B cell (primary cell): ENCODE measurements around the gene JPH3. TPM values are rescaled to one million over a fixed set of nuclear protein-coding genes. Genes with fewer than 3 reads are reported as not detected.

ENCODE experiments used
- ATAC-seq: fragments of 200-7000 bp; cut with Tn5 transposase; one replicate; pipeline ENCODE4 v1.10.0; 2021; ENCODE audit warnings: low read depth, mild to moderate bottlenecking, moderate number of reproducible peaks, moderate library complexity
- CTCF ChIA-PET: fragments of 350-600 bp; sonication (Branson Sonifier 250); formaldehyde crosslinking; loops from one replicate; lab custom pipeline; 2021; ENCODE audit warnings: antibody characterized with exemption, inconsistent platforms; lab: Charles Lee
- POLR2A ChIA-PET: fragments of 350-600 bp; sonication (Branson Sonifier 250); formaldehyde crosslinking; loops from one replicate; lab custom pipeline; 2021; ENCODE audit warnings: antibody characterized with exemption; lab: Charles Lee
- DNase-seq: peaks from one replicate; pipeline ENCODE4 v3.0.0; 2013
- H2AFZ ChIP-seq: 2 replicates; pipeline ENCODE4 v1.6.1; 2012; ENCODE audit warnings: mild to moderate bottlenecking, low read depth, low read length; ENCODE audit not compliant: insufficient read depth, poor library complexity, severe bottlenecking
- H3K27ac ChIP-seq, 2 donors: 1 replicate in 1 of 2; 2 replicates in 1 of 2; pipeline ENCODE4 v1.5.1; 2012 to 2013; ENCODE audit warnings: low read length in 2 of 2, mild to moderate bottlenecking in 2 of 2, moderate library complexity in 1 of 2
- H3K27me3 ChIP-seq, 4 experiments: fragments of 200-600 bp in 1 of 4; sonication (generic) in 1 of 4; replicated peaks in 1 of 4; 1 replicate in 2 of 4; 2 replicates in 2 of 4; pipeline versions ENCODE4 v1.6.1 to v1.7.0; 2013 to 2016; ENCODE audit warnings: low read length in 3 of 4, mild to moderate bottlenecking in 2 of 4, mixed read lengths in 1 of 4, moderate library complexity in 1 of 4; ENCODE audit not compliant: insufficient read depth in 4 of 4, control insufficient read depth in 3 of 4; ENCODE audit errors: control extremely low read depth in 1 of 4
- H3K36me3 ChIP-seq, 2 experiments: replicated peaks in 1 of 2; 1 replicate in 1 of 2; 2 replicates in 1 of 2; pipeline versions ENCODE4 v1.6.1 to v1.7.1; 2013; ENCODE audit warnings: low read length in 1 of 2; ENCODE audit not compliant: insufficient read depth in 2 of 2, control insufficient read depth in 1 of 2; ENCODE audit errors: control extremely low read depth in 1 of 2, extremely low read depth in 1 of 2
- H3K4me1 ChIP-seq, 2 donors: fragments of 200-600 bp in 1 of 2; sonication (generic) in 1 of 2; 1 replicate in 1 of 2; 2 replicates in 1 of 2; pipeline versions ENCODE4 v1.5.1 to v1.6.1; 2013 to 2017; ENCODE audit warnings: low read length in 2 of 2; ENCODE audit not compliant: control insufficient read depth in 2 of 2, insufficient read depth in 2 of 2
- H3K4me2 ChIP-seq: replicated peaks from 2 replicates; pipeline ENCODE3; 2012; ENCODE audit warnings: mild to moderate bottlenecking, low read depth, low read length; ENCODE audit not compliant: poor library complexity, severe bottlenecking
- H3K4me3 ChIP-seq, 5 experiments: fragments of 200-600 bp in 1 of 5; sonication (generic) in 1 of 5; 1 replicate in 3 of 5; 2 replicates in 2 of 5; pipeline versions ENCODE4 v1.5.1 to v1.7.0; 2011 to 2016; ENCODE audit warnings: low read length in 4 of 5, mild to moderate bottlenecking in 4 of 5, low read depth in 2 of 5, control low read depth in 1 of 5, moderate library complexity in 1 of 5; ENCODE audit not compliant: insufficient read depth in 1 of 5; ENCODE audit errors: control extremely low read depth in 1 of 5, extremely low read depth in 1 of 5
- H3K79me2 ChIP-seq: fragments of 200-600 bp; sonication (generic); one replicate; pipeline ENCODE4 v1.6.0; 2016; ENCODE audit warnings: low read length; ENCODE audit not compliant: control insufficient read depth, insufficient read depth
- H3K9ac ChIP-seq: fragments of 200-600 bp; sonication (generic); 2 replicates; pipeline ENCODE4 v1.6.1; 2017; ENCODE audit warnings: mild to moderate bottlenecking, low read length, moderate library complexity
- H3K9me3 ChIP-seq, 3 donors: one replicate each; pipeline versions ENCODE4 v1.6.1 to v1.7.1; 2013; ENCODE audit warnings: low read length in 2 of 3; ENCODE audit not compliant: control insufficient read depth in 2 of 3, insufficient read depth in 1 of 3; ENCODE audit errors: control extremely low read depth in 1 of 3
- H4K20me1 ChIP-seq: 2 replicates; pipeline ENCODE4 v1.6.0; 2012; ENCODE audit warnings: mild to moderate bottlenecking, low read length; ENCODE audit not compliant: insufficient read depth, control insufficient read depth, poor library complexity, severe bottlenecking
- H3K27ac Mint-ChIP-seq: one replicate; pipeline ENCODE4 v1.8.0; 2021; ENCODE audit warnings: mixed read lengths
- H3K27me3 Mint-ChIP-seq: one replicate; pipeline ENCODE4 v1.8.0; 2021; ENCODE audit warnings: mixed read lengths
- H3K4me1 Mint-ChIP-seq: one replicate; pipeline ENCODE4 v1.8.0; 2021; ENCODE audit warnings: mixed read lengths
- H3K4me3 Mint-ChIP-seq: one replicate; pipeline ENCODE4 v1.8.0; 2021; ENCODE audit warnings: mixed read lengths
- H3K9me3 Mint-ChIP-seq: one replicate; pipeline ENCODE4 v1.8.0; 2022; ENCODE audit warnings: mixed read lengths; ENCODE audit not compliant: insufficient read depth
- EZH2 ChIP-seq: IDR thresholded peaks from 2 replicates; pipeline ENCODE4 v1.6.1; 2012; ENCODE audit warnings: borderline replicate concordance, low read depth, mild to moderate bottlenecking, moderate library complexity, low read length; ENCODE audit not compliant: insufficient read depth, poor library complexity, severe bottlenecking
- WGBS: methylation state at CpG from one replicate; pipeline ENCODE4 v1.1.5; 2013; ENCODE audit warnings: missing lambda C conversion rate; ENCODE audit not compliant: insufficient coverage; 5-methylcytosine and 5-hydroxymethylcytosine counted together
- intact Hi-C: fragments of 100-400 bp; cut with micrococcal nuclease; formaldehyde crosslinking; loops from one replicate; pipeline ENCODE4 v1.10.0; 2022
- polyA plus RNA-seq: library from polyadenylated mRNA; depleted of rRNA; stranded (reverse); fragments of >200 nt; gene quantifications from 2 replicates; pipeline ENCODE4 v1.2.3, GENCODE V29; 2012
- total RNA-seq, 2 donors: library from RNA; stranded (reverse); fragments of 120-200 nt in 1 of 2; gene quantifications; 1 replicate in 1 of 2; 2 replicates in 1 of 2; pipeline versions ENCODE4 v1.2.3 to v1.2.4, GENCODE V29; 2013 to 2022
- TF ChIP-seq, protein P1 (sequence below): fragments of 200-600 bp; IDR thresholded peaks from one replicate; pipeline ENCODE4 v1.8.0; 2022; ENCODE audit warnings: antibody characterized with exemption, mild to moderate bottlenecking

JPH3 gene
- total and polyA plus RNA-seq, 2 donors (not counting 1 experiment from before 2014, with no cell fraction given) = not detected

DNA sequence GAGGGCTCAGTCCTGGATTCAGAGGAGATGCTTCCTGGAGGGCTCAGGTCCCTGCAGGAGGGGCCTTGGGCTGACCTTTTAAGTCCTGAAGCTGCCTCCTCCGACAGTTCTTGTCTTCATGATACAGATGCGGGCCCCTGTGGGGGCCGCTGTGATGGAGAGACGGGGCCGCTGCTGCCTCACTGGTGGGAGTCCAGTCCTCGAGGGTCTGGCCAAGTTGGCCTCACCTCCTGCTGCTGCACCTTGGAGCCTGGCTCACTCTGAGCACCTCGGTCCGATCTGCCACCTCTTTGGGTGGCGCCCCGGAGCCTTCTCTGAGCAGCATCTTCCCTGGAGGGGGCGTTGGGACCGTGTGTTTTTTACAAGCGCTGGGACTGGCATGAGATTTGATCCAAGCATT lies 84.4 kb downstream of the JPH3 start:
- no peak overlapping the region for H3K27ac Mint-ChIP-seq
- peaks cover 0 to 11% (median 0%) of the 10 kb centered on the region in 4 experiments for H3K27me3 ChIP-seq
- no peak overlapping the region for H3K4me2 ChIP-seq
- intact Hi-C loops = no loop called here
- 81% methylated on average over 13 of the region's 13 CpGs for WGBS
- no peak overlapping the region for H3K9ac ChIP-seq
- no peaks in the 10 kb centered on the region for H4K20me1 ChIP-seq
- no peaks in the 10 kb centered on the region for H3K9me3 Mint-ChIP-seq
- H3K4me1 Mint-ChIP-seq = peaks cover 5% of the 10 kb centered on the region
- no peak overlapping the region for H3K27ac ChIP-seq
- ChIA-PET POLR2A (no interaction called here), CTCF (no interaction called here)
- H2AFZ ChIP-seq = no peak overlapping the region
- no peaks in the 10 kb centered on the region for H3K36me3 ChIP-seq
- TF ChIP-seq, protein P1, sequence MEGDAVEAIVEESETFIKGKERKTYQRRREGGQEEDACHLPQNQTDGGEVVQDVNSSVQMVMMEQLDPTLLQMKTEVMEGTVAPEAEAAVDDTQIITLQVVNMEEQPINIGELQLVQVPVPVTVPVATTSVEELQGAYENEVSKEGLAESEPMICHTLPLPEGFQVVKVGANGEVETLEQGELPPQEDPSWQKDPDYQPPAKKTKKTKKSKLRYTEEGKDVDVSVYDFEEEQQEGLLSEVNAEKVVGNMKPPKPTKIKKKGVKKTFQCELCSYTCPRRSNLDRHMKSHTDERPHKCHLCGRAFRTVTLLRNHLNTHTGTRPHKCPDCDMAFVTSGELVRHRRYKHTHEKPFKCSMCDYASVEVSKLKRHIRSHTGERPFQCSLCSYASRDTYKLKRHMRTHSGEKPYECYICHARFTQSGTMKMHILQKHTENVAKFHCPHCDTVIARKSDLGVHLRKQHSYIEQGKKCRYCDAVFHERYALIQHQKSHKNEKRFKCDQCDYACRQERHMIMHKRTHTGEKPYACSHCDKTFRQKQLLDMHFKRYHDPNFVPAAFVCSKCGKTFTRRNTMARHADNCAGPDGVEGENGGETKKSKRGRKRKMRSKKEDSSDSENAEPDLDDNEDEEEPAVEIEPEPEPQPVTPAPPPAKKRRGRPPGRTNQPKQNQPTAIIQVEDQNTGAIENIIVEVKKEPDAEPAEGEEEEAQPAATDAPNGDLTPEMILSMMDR = no peak
- TF ChIP-seq EZH2 = no peak
- peaks cover 0 to 11% of the 10 kb centered on the region in 2 donors for H3K4me1 ChIP-seq
- no peak for ATAC-seq
- no peak overlapping the region for H3K4me3 ChIP-seq
- no peak overlapping the region for H3K4me3 Mint-ChIP-seq
- H3K27me3 Mint-ChIP-seq = no peaks in the 10 kb centered on the region
- H3K79me2 ChIP-seq = no peaks in the 10 kb centered on the region
- no peak for DNase-seq
- no peaks in the 10 kb centered on the region for H3K9me3 ChIP-seq

DNA sequence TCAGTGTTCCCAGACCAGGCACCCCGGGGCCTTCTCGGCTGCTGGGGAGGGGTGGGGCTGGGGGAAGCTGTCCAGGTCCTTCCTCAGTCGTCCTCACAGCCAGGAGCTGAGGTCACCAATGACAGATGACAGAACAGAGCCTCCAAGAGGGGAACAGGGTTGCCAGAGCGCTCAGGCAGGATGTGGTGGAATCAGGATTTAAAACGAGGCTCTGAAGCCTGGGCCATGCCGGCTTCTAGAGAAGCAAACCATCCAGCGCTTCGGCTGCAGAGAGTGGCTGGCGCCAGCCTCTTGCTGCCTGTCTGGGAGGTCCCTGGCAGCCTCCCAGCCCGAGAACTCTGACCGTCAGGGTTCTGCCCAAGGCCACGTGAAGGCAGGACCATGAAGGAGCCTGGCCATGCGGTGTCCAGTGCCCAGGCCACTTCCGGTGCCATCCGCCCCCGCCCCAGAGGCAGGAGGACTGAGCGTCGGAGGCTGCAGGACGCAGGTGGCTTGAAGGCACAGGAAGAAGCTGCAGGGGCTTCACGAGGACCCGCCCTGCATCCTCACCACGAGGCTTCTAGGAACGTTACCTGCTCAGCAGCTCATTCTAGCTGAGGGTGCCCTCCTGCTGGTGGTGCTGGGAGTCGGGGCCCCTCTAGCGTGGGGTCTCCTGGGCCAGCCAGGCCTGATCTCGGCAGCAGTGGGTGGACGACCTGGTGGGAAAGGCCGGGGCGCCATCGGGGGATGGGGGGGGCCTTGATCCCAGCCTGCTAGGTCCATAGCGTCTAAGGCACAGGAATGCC lies 85.0 kb downstream of the JPH3 start:
- Mint-ChIP-seq H3K4me1 (peaks cover 2% of the 10 kb centered on the region), H3K27ac (no peak overlapping the region), H3K4me3 (no peak overlapping the region), H3K27me3 (no peaks in the 10 kb centered on the region), H3K9me3 (no peaks in the 10 kb centered on the region)
- H3K4me1 ChIP-seq = peaks cover 0 to 5% of the 10 kb centered on the region in 2 donors
- TF ChIP-seq, protein P1 = no peak
- TF ChIP-seq EZH2 = no peak
- H3K4me3 ChIP-seq = no peak overlapping the region
- no peak for DNase-seq
- no peak overlapping the region for H2AFZ ChIP-seq
- H4K20me1 ChIP-seq = no peaks in the 10 kb centered on the region
- ChIA-PET CTCF (no interaction called here), POLR2A (no interaction called here)
- H3K27me3 ChIP-seq = peaks cover 0 to 11% (median 0%) of the 10 kb centered on the region in 4 experiments
- intact Hi-C loops = no loop called here
- no peak overlapping the region for H3K4me2 ChIP-seq
- WGBS = 70% methylated on average over 30 of the region's 31 CpGs
- no peaks in the 10 kb centered on the region for H3K9me3 ChIP-seq
- ATAC-seq = no peak
- H3K27ac ChIP-seq = no peak overlapping the region
- no peaks in the 10 kb centered on the region for H3K79me2 ChIP-seq
- H3K9ac ChIP-seq = no peak overlapping the region
- no peaks in the 10 kb centered on the region for H3K36me3 ChIP-seq
